Stomach (tissue), 9 donors: ENCODE results near the gene PLEKHH1. TPM values are rescaled to one million over a fixed set of nuclear protein-coding genes. Genes with fewer than 3 reads are reported as not detected.

Experiments
- DNase-seq, 2 donors: peaks; one replicate each; pipeline versions ENCODE4 v3.0.0 to v3.0.0-alpha.2; 2013 to 2019
- H3K27ac ChIP-seq, 5 donors: fragments of 200-600 bp in 4 of 5; sonication (generic) in 4 of 5; one replicate each; pipeline ENCODE4 v1.5.1; 2013 to 2019; ENCODE audit warnings: mild to moderate bottlenecking in 1 of 5, moderate library complexity in 1 of 5
- H3K27me3 ChIP-seq, 3 donors: fragments of 200-600 bp; sonication (generic); one replicate each; pipeline ENCODE4 v1.5.1; 2017 to 2019; ENCODE audit warnings: mixed run types in 1 of 3
- H3K36me3 ChIP-seq, 4 donors: fragments of 200-600 bp; sonication (generic); 1 replicate in 3 of 4; 2 replicates in 1 of 4; pipeline ENCODE4 v1.5.1; 2016 to 2019
- H3K4me1 ChIP-seq, 4 donors: fragments of 200-600 bp; sonication (generic); one replicate each; pipeline ENCODE4 v1.5.1; 2016 to 2019
- H3K4me3 ChIP-seq, 4 donors: fragments of 200-600 bp; sonication (generic) in 3 of 4; one replicate each; pipeline ENCODE4 v1.5.1; 2016 to 2019; ENCODE audit warnings: mild to moderate bottlenecking in 1 of 4
- H3K9me3 ChIP-seq, 4 donors: fragments of 200-600 bp; sonication (generic); one replicate each; pipeline ENCODE4 v1.5.1; 2016 to 2019
- CTCF ChIP-seq, 7 experiments: fragments of 450-650 bp in 4 of 7; fragments of 200-600 bp in 3 of 7; sonication (generic) in 3 of 7; IDR thresholded peaks; one replicate each; pipeline ENCODE4 v1.5.1; 2016 to 2019; ENCODE audit warnings: antibody characterized with exemption in 7 of 7, control low read depth in 2 of 7, mild to moderate bottlenecking in 1 of 7
- EP300 ChIP-seq: sonication (generic); formaldehyde crosslinking; IDR thresholded peaks from one replicate; pipeline ENCODE4 v1.6.1; 2017; ENCODE audit warnings: antibody characterized with exemption
- POLR2A ChIP-seq, 4 donors: fragments of 450-650 bp; IDR thresholded peaks; one replicate each; pipeline ENCODE4 v1.6.1; 2016; ENCODE audit warnings: antibody characterized with exemption in 4 of 4, control low read depth in 2 of 4, mild to moderate bottlenecking in 1 of 4, moderate library complexity in 1 of 4
- POLR2AphosphoS5 ChIP-seq, 3 donors: sonication (generic); formaldehyde crosslinking; IDR thresholded peaks; one replicate each; pipeline ENCODE4 v1.6.1; 2016; ENCODE audit warnings: antibody characterized with exemption in 3 of 3
- WGBS, 5 donors: extraction: QIAGEN DNeasy Blood & Tissue Kit in 3 of 5; methylation state at CpG; one replicate each; pipeline versions ENCODE4 v1.1.5 to v1.1.7; 2013 to 2018; 5-methylcytosine and 5-hydroxymethylcytosine counted together
- intact Hi-C: fragments of 100-400 bp; cut with DNase I; formaldehyde crosslinking; loops from one replicate; pipeline ENCODE4 v1.15.1; 2023; ENCODE audit warnings: low total_unique reads
- polyA plus RNA-seq, 3 donors: library from polyadenylated mRNA; stranded (reverse); fragments of 200-250 nt; gene quantifications; one replicate each; pipeline ENCODE4 v1.2.3, GENCODE V29; 2013
- total RNA-seq, 5 donors: library from RNA; depleted of rRNA; stranded (reverse); fragments of >200 nt; gene quantifications; one replicate each; pipeline versions ENCODE4 v1.1.0 to v1.2.3, GENCODE V29; 2014 to 2016
- donor health status: healthy with polysubstance abuse.
- donor health status: Bipolar disorder and iron deficiency.
- donor health status: healthy.

Gene PLEKHH1
- total and polyA plus RNA-seq, 8 donors, result 3.8 to 136 (median 31.4) TPM

- Histone ChIP-seq H3K9me3 (no peaks in the 10 kb centered on the region), H3K27me3 (peaks cover 0 to 12% (median 0%) of the 10 kb centered on the region in 3 donors), H3K27ac (no peak overlapping the region), H3K4me1 (no peaks in the 10 kb centered on the region), H3K36me3 (no peaks in the 10 kb centered on the region), H3K4me3 (no peak overlapping the region)
- no peak for DNase-seq
- 88 to 96% (median 92%) methylated on average over 5 of the region's 5 CpGs for WGBS, 5 donors
- intact Hi-C loops, result no loop called here
- TF ChIP-seq POLR2A (IDR thresholded peaks at IDR 0.05) (no peak), EP300 (no peak), POLR2AphosphoS5 (IDR thresholded peaks at IDR 0.05) (no peak), CTCF (IDR thresholded peaks at IDR 0.05) (no peak)
Observed at GRCh38 chr14:67607646-67608045, 74.6 kb downstream of the PLEKHH1 start.

GRCh38 chr14:67609642-67610310 is 76.7 kb downstream of the PLEKHH1 start:
- TF ChIP-seq EP300 (no peak), POLR2AphosphoS5 (IDR thresholded peaks at IDR 0.05) (no peak), POLR2A (IDR thresholded peaks at IDR 0.05) (no peak), CTCF (IDR thresholded peaks at IDR 0.05) (no peak)
- H3K27ac ChIP-seq, result no peak overlapping the region
- H3K4me1 ChIP-seq, result no peaks in the 10 kb centered on the region
- no peak overlapping the region for H3K4me3 ChIP-seq
- intact Hi-C loops, result loop anchor here (10.0 kb wide), 1 partner anchor 55 kb away; no protein-coding TSS in a partner anchor
- H3K36me3 ChIP-seq, result no peaks in the 10 kb centered on the region
- 67 to 78% (median 73%) methylated on average over 10 of the region's 10 CpGs for WGBS, 5 donors
- H3K9me3 ChIP-seq, result no peaks in the 10 kb centered on the region
- DNase-seq, result no peak
- peaks cover 0 to 12% (median 0%) of the 10 kb centered on the region in 3 donors for H3K27me3 ChIP-seq

- H3K4me3 ChIP-seq, result no peak overlapping the region
- intact Hi-C loops, result loop anchor here (10.0 kb wide), 1 partner anchor 54 kb away; no protein-coding TSS in a partner anchor
- 60 to 80% (median 70%) methylated on average over 1 of the region's 1 CpG for WGBS, 5 donors
- DNase-seq, result no peak
- peaks cover 0 to 12% (median 0%) of the 10 kb centered on the region in 3 donors for H3K27me3 ChIP-seq
- TF ChIP-seq EP300 (no peak), POLR2AphosphoS5 (IDR thresholded peaks at IDR 0.05) (no peak), CTCF (IDR thresholded peaks at IDR 0.05) (no peak), POLR2A (IDR thresholded peaks at IDR 0.05) (no peak)
- no peaks in the 10 kb centered on the region for H3K9me3 ChIP-seq
- H3K4me1 ChIP-seq, result no peaks in the 10 kb centered on the region
- H3K36me3 ChIP-seq, result no peaks in the 10 kb centered on the region
- H3K27ac ChIP-seq, result no peak overlapping the region
Observed at GRCh38 chr14:67610491-67610890, 77.4 kb downstream of the PLEKHH1 start.

GRCh38 chr14:67618617-67619063 is 85.5 kb downstream of the PLEKHH1 start:
- peak in 1 of 2 donors; percentile 89 for DNase-seq

More at GRCh38 chr14:67618617-67619063, 85.5 kb downstream of the PLEKHH1 start:
- H3K9me3 ChIP-seq, result no peaks in the 10 kb centered on the region
- no peak for TF ChIP-seq POLR2AphosphoS5 (IDR thresholded peaks at IDR 0.05)
- no peak for TF ChIP-seq POLR2A (IDR thresholded peaks at IDR 0.05)
- TF ChIP-seq CTCF (IDR thresholded peaks at IDR 0.05), result peak in 5 of 7 experiments; percentile 45 to 76 (median 50)
- no peak for TF ChIP-seq EP300
- H3K4me1 ChIP-seq, result peaks cover 6 to 39% (median 18%) of the 10 kb centered on the region in 4 donors
- intact Hi-C loops, result loop anchor here (10.0 kb wide), 1 partner anchor 46 kb away; no protein-coding TSS in a partner anchor
- no peak overlapping the region for H3K4me3 ChIP-seq
- H3K36me3 ChIP-seq, result no peaks in the 10 kb centered on the region
- H3K27me3 ChIP-seq, result no peaks in the 10 kb centered on the region
- H3K27ac ChIP-seq, result peak overlapping the region in 3 of 5 donors; percentile 76 to 87 (median 81)
